Suprapubic skin (tissue), 4 donors: ENCODE data around the gene MLH3. TPM values are rescaled to one million over a fixed set of nuclear protein-coding genes. Genes with fewer than 3 reads are reported as not detected.
"Not testable (repeated sequence)": the region's sequence is repeated elsewhere in the genome, so short reads cannot be mapped to it uniquely, and the experiment has no call there.

Experiments used
- DNase-seq, 2 donors: peaks; one replicate each; pipeline ENCODE4 v3.0.0-alpha.2; 2019; ENCODE audit warnings: low spot score in 2 of 2
- H3K27ac ChIP-seq: fragments of 200-600 bp; sonication (generic); one replicate; pipeline ENCODE4 v1.5.1; 2019
- H3K27me3 ChIP-seq: fragments of 200-600 bp; sonication (generic); one replicate; pipeline ENCODE4 v1.5.1; 2019
- H3K36me3 ChIP-seq: fragments of 200-600 bp; sonication (generic); one replicate; pipeline ENCODE4 v1.5.1; 2019
- H3K4me1 ChIP-seq: fragments of 200-600 bp; sonication (generic); one replicate; pipeline ENCODE4 v1.5.1; 2019
- H3K4me3 ChIP-seq: fragments of 200-600 bp; sonication (generic); one replicate; pipeline ENCODE4 v1.5.1; 2019; ENCODE audit warnings: mild to moderate bottlenecking
- H3K9me3 ChIP-seq: fragments of 200-600 bp; sonication (generic); one replicate; pipeline ENCODE4 v1.5.1; 2019
- EP300 ChIP-seq: sonication (generic); formaldehyde crosslinking; IDR thresholded peaks from one replicate; pipeline ENCODE4 v1.6.1; 2017; ENCODE audit warnings: antibody characterized with exemption
- POLR2A ChIP-seq, 2 donors: fragments of 450-650 bp; IDR thresholded peaks; one replicate each; pipeline ENCODE4 v1.6.1; 2017; ENCODE audit warnings: antibody characterized with exemption in 2 of 2, mild to moderate bottlenecking in 2 of 2, moderate library complexity in 2 of 2
- POLR2AphosphoS5 ChIP-seq, 3 donors: sonication (generic); formaldehyde crosslinking; IDR thresholded peaks; one replicate each; pipeline ENCODE4 v1.6.1; 2017; ENCODE audit warnings: antibody characterized with exemption in 3 of 3
- WGBS: methylation state at CpG from one replicate; pipeline ENCODE4 v1.1.5; 2018; 5-methylcytosine and 5-hydroxymethylcytosine counted together
- total RNA-seq, 4 donors: library from RNA; depleted of rRNA; stranded (reverse); fragments of >200 nt; gene quantifications; one replicate each; pipeline ENCODE4 v1.1.0, GENCODE V29; 2016
- TF ChIP-seq, protein P1 (sequence below), 2 donors: fragments of 200-600 bp in 1 of 2; fragments of 450-650 bp in 1 of 2; sonication (generic) in 1 of 2; IDR thresholded peaks; one replicate each; pipeline ENCODE4 v1.5.1; 2016 to 2019; ENCODE audit warnings: antibody characterized with exemption in 2 of 2, mild to moderate bottlenecking in 1 of 2, moderate library complexity in 1 of 2

Gene MLH3
- total RNA-seq, 4 donors from 2014 or later: 8.6 to 27.0 (median 14.1) TPM

DNA sequence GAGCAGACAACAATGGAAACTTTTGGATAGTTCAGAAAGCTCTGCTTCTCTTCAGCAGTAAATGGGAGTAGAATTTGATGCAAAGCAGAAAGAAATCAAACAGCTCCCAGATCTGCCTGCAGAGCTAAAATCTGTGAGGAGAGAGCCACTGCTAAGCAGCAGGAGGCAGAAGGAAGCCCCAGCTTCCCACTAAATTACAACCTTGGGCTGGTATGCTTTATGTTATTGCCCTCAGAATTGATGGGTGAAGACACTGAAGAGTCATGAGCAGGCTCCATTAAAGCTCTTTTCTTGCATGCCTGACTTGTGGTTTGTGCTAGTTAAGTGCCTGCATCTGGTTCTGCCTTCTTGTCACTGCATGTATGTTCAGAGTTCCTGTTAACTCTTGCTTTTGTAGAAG lies 26.5 kb upstream of the MLH3 start:
- no peaks in the 10 kb centered on the region for H3K27me3 ChIP-seq
- H3K4me3 ChIP-seq: no peak overlapping the region
- TF ChIP-seq, protein P1, sequence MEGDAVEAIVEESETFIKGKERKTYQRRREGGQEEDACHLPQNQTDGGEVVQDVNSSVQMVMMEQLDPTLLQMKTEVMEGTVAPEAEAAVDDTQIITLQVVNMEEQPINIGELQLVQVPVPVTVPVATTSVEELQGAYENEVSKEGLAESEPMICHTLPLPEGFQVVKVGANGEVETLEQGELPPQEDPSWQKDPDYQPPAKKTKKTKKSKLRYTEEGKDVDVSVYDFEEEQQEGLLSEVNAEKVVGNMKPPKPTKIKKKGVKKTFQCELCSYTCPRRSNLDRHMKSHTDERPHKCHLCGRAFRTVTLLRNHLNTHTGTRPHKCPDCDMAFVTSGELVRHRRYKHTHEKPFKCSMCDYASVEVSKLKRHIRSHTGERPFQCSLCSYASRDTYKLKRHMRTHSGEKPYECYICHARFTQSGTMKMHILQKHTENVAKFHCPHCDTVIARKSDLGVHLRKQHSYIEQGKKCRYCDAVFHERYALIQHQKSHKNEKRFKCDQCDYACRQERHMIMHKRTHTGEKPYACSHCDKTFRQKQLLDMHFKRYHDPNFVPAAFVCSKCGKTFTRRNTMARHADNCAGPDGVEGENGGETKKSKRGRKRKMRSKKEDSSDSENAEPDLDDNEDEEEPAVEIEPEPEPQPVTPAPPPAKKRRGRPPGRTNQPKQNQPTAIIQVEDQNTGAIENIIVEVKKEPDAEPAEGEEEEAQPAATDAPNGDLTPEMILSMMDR (IDR thresholded peaks at IDR 0.05): no peak
- no peaks in the 10 kb centered on the region for H3K9me3 ChIP-seq
- H3K27ac ChIP-seq: no peak overlapping the region
- H3K4me1 ChIP-seq: peaks cover 15% of the 10 kb centered on the region
- DNase-seq: no peak
- no peaks in the 10 kb centered on the region for H3K36me3 ChIP-seq

DNA sequence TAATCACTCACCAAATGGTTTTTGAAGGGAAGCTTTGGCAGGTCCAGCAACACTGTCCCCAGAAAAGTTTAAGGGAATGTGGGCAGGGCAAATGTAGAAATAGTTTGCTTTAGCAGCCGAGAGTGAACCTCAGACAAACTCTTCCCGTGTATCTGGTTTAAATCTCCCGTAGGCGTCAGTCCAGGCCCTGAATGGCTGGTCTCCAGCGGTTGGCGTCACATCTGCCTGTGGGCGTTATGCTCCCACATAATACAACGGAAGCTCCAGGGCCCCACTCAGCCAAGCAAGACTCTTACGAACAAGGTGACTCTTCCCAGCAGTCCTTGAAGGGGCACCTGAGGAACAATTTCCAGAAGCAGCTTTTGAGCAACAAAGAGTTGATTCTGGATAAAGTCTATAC lies 19.1 kb upstream of the MLH3 start:
- Histone ChIP-seq H3K27me3 (no peaks in the 10 kb centered on the region), H3K4me1 (peaks cover 41% of the 10 kb centered on the region), H3K27ac (peak overlapping the region; percentile 91), H3K36me3 (no peaks in the 10 kb centered on the region), H3K9me3 (no peaks in the 10 kb centered on the region), H3K4me3 (no peak overlapping the region)
- WGBS: 23% methylated on average over 4 of the region's 9 CpGs
- peak; percentile 85 for DNase-seq
- TF ChIP-seq EP300 (no peak), POLR2AphosphoS5 (IDR thresholded peaks at IDR 0.05) (peak in 1 of 3 donors; percentile 30), POLR2A (IDR thresholded peaks at IDR 0.05) (no peak)
- TF ChIP-seq, protein P1 (IDR thresholded peaks at IDR 0.05): no peak

DNA sequence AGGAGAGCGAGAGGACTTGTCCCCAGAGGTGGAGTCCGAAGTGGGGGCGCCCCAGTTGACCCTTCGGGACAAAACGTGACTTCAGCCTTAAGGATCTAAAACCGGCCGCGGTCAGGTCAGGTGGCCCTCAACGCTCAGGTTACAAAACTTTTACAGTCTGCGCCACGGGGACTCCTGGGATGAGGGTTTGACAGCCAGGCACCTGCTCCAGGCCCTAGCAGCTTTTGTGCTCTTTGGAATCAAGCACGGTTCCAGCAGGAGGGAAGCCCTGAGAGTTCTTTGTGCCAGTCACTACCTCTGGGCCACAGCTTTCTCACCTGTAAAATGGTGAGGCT lies 18.5 kb upstream of the MLH3 start:
- Histone ChIP-seq H3K9me3 (no peaks in the 10 kb centered on the region), H3K4me3 (peak overlapping the region; percentile 53), H3K36me3 (no peaks in the 10 kb centered on the region), H3K27me3 (no peaks in the 10 kb centered on the region), H3K27ac (peak overlapping the region; percentile 91), H3K4me1 (peaks cover 42% of the 10 kb centered on the region)
- DNase-seq: no peak
- WGBS: no CpG with 5 or more reads among the region's 12 CpGs
- TF ChIP-seq, protein P1 (IDR thresholded peaks at IDR 0.05): no peak

DNA sequence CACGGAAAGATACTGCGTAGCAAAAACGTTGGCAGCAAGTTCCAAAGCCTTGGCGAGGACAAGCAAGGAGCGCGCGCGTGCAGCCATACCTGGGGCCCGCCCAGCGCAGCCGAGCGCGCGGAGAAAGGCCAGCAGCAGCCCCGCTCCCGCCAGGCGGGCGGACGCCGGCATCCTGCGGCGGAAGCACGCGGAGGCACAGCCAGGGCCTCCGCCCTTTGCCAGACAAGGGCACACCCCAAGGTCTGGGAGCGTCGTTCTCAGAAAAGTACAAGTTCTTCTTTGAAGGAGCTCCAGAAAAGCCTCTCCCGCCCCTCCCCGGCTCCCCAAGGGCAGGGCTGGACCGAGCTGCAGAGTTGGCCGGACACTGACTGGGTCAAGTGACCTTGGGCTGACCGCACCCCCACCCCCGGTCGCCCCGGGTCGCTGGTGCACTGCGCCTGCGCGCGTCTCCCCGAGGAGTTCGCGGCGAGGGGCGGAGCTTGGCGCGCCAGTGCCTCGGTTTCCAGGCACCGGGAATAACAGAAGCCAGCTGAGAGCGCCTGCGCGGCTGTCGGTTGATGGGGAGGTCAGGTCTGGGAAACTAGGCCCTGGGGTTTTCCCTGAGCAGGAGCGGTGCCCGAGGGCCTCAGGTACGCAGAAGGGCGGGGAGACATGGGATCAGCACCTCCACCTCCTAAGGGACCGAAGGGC lies 18.0 kb upstream of the MLH3 start, which contains the start of gene ZC2HC1C:
ZC2HC1C (plus strand) TSS at position 521 of the 690 bp plus-strand sequence. CDS start 933 bp downstream, outside the sequence.
- Histone ChIP-seq H3K4me1 (peaks cover 47% of the 10 kb centered on the region), H3K36me3 (no peaks in the 10 kb centered on the region), H3K4me3 (peak within 1 kb of the TSS; percentile 53), H3K27me3 (no peaks in the 10 kb centered on the region), H3K9me3 (no peaks in the 10 kb centered on the region), H3K27ac (peak within 1 kb of the TSS; percentile 91)
- WGBS: under 1% methylated on average over 31 of the region's 58 CpGs
- TF ChIP-seq POLR2AphosphoS5 (IDR thresholded peaks at IDR 0.05) (peak in 2 of 3 donors; percentile 85 to 87), POLR2A (IDR thresholded peaks at IDR 0.05) (peak in 1 of 2 donors; percentile 49)
- TF ChIP-seq, protein P1 (IDR thresholded peaks at IDR 0.05): no peak
- DNase-seq: peak; percentile 97

DNA sequence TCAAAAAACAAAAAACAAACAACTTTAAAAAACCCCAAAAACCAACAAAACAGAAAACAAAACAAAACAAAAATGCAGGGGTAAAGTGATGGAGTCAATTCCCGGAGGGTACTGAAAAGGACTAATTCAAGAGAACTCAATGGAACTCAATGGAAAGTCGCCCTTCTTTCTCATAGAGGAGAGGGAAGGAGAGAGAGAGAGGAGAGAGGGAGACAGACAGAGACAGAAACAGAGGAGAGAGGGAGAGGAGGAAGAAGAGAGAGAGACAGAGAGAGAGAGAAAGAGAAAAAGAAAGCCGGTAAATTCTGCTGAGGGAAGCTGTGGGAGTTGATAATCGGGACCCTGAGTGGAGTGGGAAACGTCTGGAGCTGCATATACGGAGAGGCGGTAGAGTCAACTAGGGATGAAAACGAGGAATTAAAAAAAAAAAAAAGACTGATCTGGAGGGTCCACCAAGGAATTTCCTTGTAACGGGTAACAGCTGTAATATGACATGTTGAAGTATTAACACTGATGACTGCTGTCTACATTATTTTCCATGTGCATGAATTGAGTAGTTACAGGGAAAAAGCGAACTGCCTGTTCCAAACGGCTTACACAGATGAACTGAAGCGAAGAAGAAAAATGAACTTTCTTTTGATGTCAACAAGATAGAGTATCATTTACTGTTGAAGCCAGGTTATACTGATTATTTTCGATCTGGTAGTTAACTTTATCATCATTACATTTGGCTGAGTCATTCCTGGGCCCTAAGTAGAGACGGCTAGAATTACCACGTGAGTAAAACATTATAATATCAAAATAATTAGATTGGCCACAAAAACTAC lies 17.2 kb upstream of the MLH3 start:
- TF ChIP-seq, protein P1 (IDR thresholded peaks at IDR 0.05): no peak
- TF ChIP-seq POLR2AphosphoS5 (IDR thresholded peaks at IDR 0.05) (no peak), EP300 (no peak), POLR2A (IDR thresholded peaks at IDR 0.05) (no peak)
- 16% methylated on average over 15 of the region's 15 CpGs for WGBS
- Histone ChIP-seq H3K27me3 (no peaks in the 10 kb centered on the region), H3K4me3 (peak overlapping the region; percentile 53), H3K4me1 (peaks cover 51% of the 10 kb centered on the region), H3K27ac (peak overlapping the region; percentile 91), H3K36me3 (no peaks in the 10 kb centered on the region), H3K9me3 (no peaks in the 10 kb centered on the region)
- no peak for DNase-seq

DNA sequence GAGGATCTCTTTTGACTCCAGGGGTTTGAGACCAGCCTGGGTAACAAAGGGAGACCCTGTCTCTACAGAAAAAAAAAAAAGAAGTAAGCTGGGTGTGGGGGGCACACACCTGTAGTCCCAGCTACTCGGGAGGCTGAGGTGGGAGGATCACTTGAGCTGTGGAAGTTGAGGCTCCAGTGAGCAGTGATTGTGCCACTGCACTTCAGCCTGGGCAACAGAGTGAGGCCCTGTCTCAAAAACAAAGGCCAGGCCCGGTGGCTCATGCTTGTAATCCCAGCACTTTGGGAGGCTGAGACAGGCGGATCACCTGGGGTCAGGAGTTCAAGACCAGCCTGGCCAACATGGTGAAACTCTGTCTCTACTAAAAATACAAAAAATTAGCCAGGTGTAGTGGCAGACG lies 16.5 kb upstream of the MLH3 start:
- H3K36me3 ChIP-seq, DNase-seq, H3K27me3 ChIP-seq, H3K9me3 ChIP-seq: not testable (repeated sequence)
- WGBS: 85% methylated on average over 4 of the region's 4 CpGs
- peak overlapping the region; percentile 53 for H3K4me3 ChIP-seq
- H3K27ac ChIP-seq: peak overlapping the region; percentile 91
- peaks cover 59% of the 10 kb centered on the region for H3K4me1 ChIP-seq
